A549 (cell line): Measurements from ENCODE around the gene SPEN. TPM values are rescaled to one million over a fixed set of nuclear protein-coding genes. Genes with fewer than 3 reads are reported as not detected.
A peak's percentile ranks its signal among the peaks of the same experiment; 100 is the strongest.
"Not testable (repeated sequence)": the region's sequence is repeated elsewhere in the genome, so short reads cannot be mapped to it uniquely, and the experiment has no call there.

Source experiments
- ATAC-seq, 2 experiments: fragments of 200-7000 bp in 1 of 2; fragments of >200 bp in 1 of 2; cut with Nextera tagmentation in 1 of 2; cut with Tn5 transposase in 1 of 2; 3 replicates each; pipeline versions ENCODE4 v1.8.0 to v1.9.1; 2018 to 2020; ENCODE audit warnings: mild to moderate bottlenecking in 1 of 2, moderate library complexity in 1 of 2
- CTCF ChIA-PET: fragments of 300-600 bp; sonication (Branson Sonifier 250); formaldehyde crosslinking; extraction: SDS; loops from one replicate; lab custom pipeline; 2021; ENCODE audit warnings: antibody characterized with exemption, inconsistent platforms; lab: Yijun Ruan, JAX
- POLR2A ChIA-PET: fragments of 350-600 bp; formaldehyde crosslinking; extraction: SDS; loops from one replicate; lab custom pipeline; 2021; ENCODE audit warnings: antibody characterized with exemption, inconsistent platforms; lab: Yijun Ruan, JAX
- DNase-seq, 2 experiments: peaks; one replicate each; pipeline versions ENCODE4 v3.0.0 to v3.0.0-alpha.2; 2011 to 2016; ENCODE audit warnings: low read depth in 1 of 2, low spot score in 1 of 2
- FAIRE-seq: peaks from 2 replicates; lab custom pipeline; 2011; peaks lifted over from hg19 to GRCh38; lab: Jason Lieb, UNC
- H3K27ac ChIP-seq, 2 experiments: fragments of >200 bp; sonication (Bioruptor Twin); formaldehyde crosslinking; 3 replicates each; pipeline ENCODE4 v1.5.1; 2016 to 2017
- H3K4me1 ChIP-seq: fragments of >200 bp; sonication (Bioruptor Twin); formaldehyde crosslinking; 3 replicates; pipeline ENCODE4 v1.6.1; 2016
- H3K4me2 ChIP-seq: fragments of >200 bp; sonication (Bioruptor Twin); formaldehyde crosslinking; 3 replicates; pipeline ENCODE4 v1.6.1; 2016
- H3K4me3 ChIP-seq: fragments of >200 bp; sonication (Bioruptor Twin); formaldehyde crosslinking; 3 replicates; pipeline ENCODE4 v1.5.1; 2016
- H3K9me3 ChIP-seq: fragments of >200 bp; sonication (Bioruptor Twin); formaldehyde crosslinking; 3 replicates; pipeline ENCODE4 v1.6.1; 2016
- BHLHE40 ChIP-seq: IDR thresholded peaks from 2 replicates; pipeline ENCODE4 v1.6.1; 2012; ENCODE audit warnings: low read depth, low read length, inconsistent platforms
- CBX8 ChIP-seq: fragments of 200-600 bp; sonication (generic); IDR thresholded peaks from 2 replicates; pipeline ENCODE4 v1.6.1; 2016
- CEBPB ChIP-seq, 2 experiments: fragments of >200 bp in 1 of 2; sonication (Bioruptor Twin) in 1 of 2; formaldehyde crosslinking in 1 of 2; IDR thresholded peaks; 2 replicates each; pipeline ENCODE4 v1.6.1; 2012 to 2016
- EHF ChIP-seq: fragments of 250-450 bp; sonication (Bioruptor Pico); IDR thresholded peaks from 2 replicates; pipeline ENCODE4 v1.5.0; 2020; ENCODE audit warnings: mild to moderate bottlenecking
- EP300 ChIP-seq, 2 experiments: fragments of >200 bp; sonication (Bioruptor Twin); formaldehyde crosslinking; IDR thresholded peaks; 2 replicates in 1 of 2; 3 replicates in 1 of 2; pipeline ENCODE4 v1.6.1; 2016 to 2017
- ESRRA ChIP-seq: fragments of 150-350 bp; IDR thresholded peaks from 2 replicates; pipeline ENCODE4 v1.6.1; 2014; ENCODE audit warnings: mild to moderate bottlenecking, low read length, borderline replicate concordance
- FOXS1 ChIP-seq: fragments of 250-450 bp; sonication (Bioruptor Pico); IDR thresholded peaks from 2 replicates; pipeline ENCODE4 v1.5.0; 2020; ENCODE audit warnings: mild to moderate bottlenecking, moderate library complexity
- GATA3 ChIP-seq: IDR thresholded peaks from 2 replicates; pipeline ENCODE4 v1.6.1; 2012; ENCODE audit warnings: borderline replicate concordance
- HEYL ChIP-seq: fragments of 250-450 bp; sonication (Bioruptor Pico); IDR thresholded peaks from 2 replicates; pipeline ENCODE4 v1.8.0; 2021; ENCODE audit warnings: mild to moderate bottlenecking, moderate library complexity
- HOXA7 ChIP-seq: fragments of 250-450 bp; sonication (Bioruptor Pico); IDR thresholded peaks from 2 replicates; pipeline ENCODE4 v1.5.0; 2020; ENCODE audit warnings: mild to moderate bottlenecking, moderate library complexity
- HOXB13 ChIP-seq: fragments of 250-450 bp; sonication (Bioruptor Pico); IDR thresholded peaks from 2 replicates; pipeline ENCODE4 v1.5.0; 2020; ENCODE audit warnings: low read depth, mild to moderate bottlenecking, moderate library complexity
- MYC ChIP-seq: IDR thresholded peaks from 2 replicates; pipeline ENCODE4 v1.6.1; 2012; ENCODE audit warnings: mild to moderate bottlenecking, inconsistent platforms, low read length, improper control_type of control experiment, borderline replicate concordance
- RAD21 ChIP-seq, 2 experiments: fragments of >200 bp in 1 of 2; sonication (Bioruptor Twin) in 1 of 2; formaldehyde crosslinking in 1 of 2; IDR thresholded peaks in 1 of 2; conservative IDR thresholded peaks in 1 of 2; 2 replicates in 1 of 2; 3 replicates in 1 of 2; pipeline ENCODE4 v1.6.1; 2012 to 2018; ENCODE audit warnings: inconsistent platforms in 1 of 2
- RARB ChIP-seq: fragments of 250-450 bp; sonication (Bioruptor Pico); IDR thresholded peaks from 2 replicates; pipeline ENCODE4 v1.8.0; 2021; ENCODE audit warnings: mild to moderate bottlenecking, moderate library complexity
- SMC3 ChIP-seq: fragments of >200 bp; sonication (Bioruptor Twin); formaldehyde crosslinking; IDR thresholded peaks from 3 replicates; pipeline ENCODE4 v1.6.1; 2018; ENCODE audit warnings: inconsistent platforms
- TFCP2L1 ChIP-seq: fragments of 250-450 bp; sonication (Bioruptor Pico); IDR thresholded peaks from 2 replicates; pipeline ENCODE4 v1.5.0; 2021; ENCODE audit warnings: mild to moderate bottlenecking
- TP53 ChIP-seq: fragments of 250-450 bp; sonication (Bioruptor Pico); IDR thresholded peaks from 2 replicates; pipeline ENCODE4 v1.5.0; 2021; ENCODE audit warnings: mild to moderate bottlenecking, moderate library complexity
- ZC3H11A ChIP-seq: fragments of 450-650 bp; IDR thresholded peaks from 2 replicates; pipeline ENCODE4 v1.6.1; 2014; ENCODE audit warnings: antibody characterized with exemption, mild to moderate bottlenecking
- ZFP36 ChIP-seq: fragments of 450-650 bp; IDR thresholded peaks from 2 replicates; pipeline ENCODE4 v1.6.1; 2014; ENCODE audit warnings: borderline replicate concordance; ENCODE audit not compliant: partially characterized antibody
- ZSCAN20 ChIP-seq: fragments of 250-450 bp; sonication (Bioruptor Pico); IDR thresholded peaks from 2 replicates; pipeline ENCODE4 v1.8.0; 2022; ENCODE audit warnings: mild to moderate bottlenecking, moderate library complexity
- WGBS: methylation state at CpG from one replicate; pipeline ENCODE4 v1.1.6; 2017; ENCODE audit errors: missing lambda C conversion rate; 5-methylcytosine and 5-hydroxymethylcytosine counted together
- polyA plus RNA-seq, 4 experiments: library from polyadenylated mRNA; depleted of rRNA in 3 of 4; stranded (reverse); fragments of >200 nt; fragmentation: RNase III in 1 of 4; extraction: RNeasy Plus Mini Kit Qiagen cat#74134 plus additional on column Dnase treatment in 1 of 4; gene quantifications; 2 replicates in 3 of 4; 3 replicates in 1 of 4; pipeline ENCODE4 v1.2.3, GENCODE V29; 2011 to 2017
- TF ChIP-seq, protein P1 (sequence below): fragments of >200 bp; sonication (Bioruptor Twin); formaldehyde crosslinking; IDR thresholded peaks from 2 replicates; pipeline ENCODE4 v1.6.1; 2016
- TF ChIP-seq, protein P2 (sequence below): fragments of 150-350 bp; IDR thresholded peaks from 2 replicates; pipeline ENCODE4 v1.6.1; 2014; ENCODE audit warnings: low read depth, mild to moderate bottlenecking, low read length
- TF ChIP-seq, protein P3 (sequence below): fragments of 250-450 bp; sonication (Bioruptor Pico); IDR thresholded peaks from 2 replicates; pipeline ENCODE4 v1.5.0; 2020; ENCODE audit warnings: low read depth, mild to moderate bottlenecking, moderate library complexity
- TF ChIP-seq, protein P4 (sequence below): fragments of 250-450 bp; sonication (Bioruptor Pico); IDR thresholded peaks from 2 replicates; pipeline ENCODE4 v1.5.0; 2021; ENCODE audit warnings: mild to moderate bottlenecking, moderate library complexity, borderline replicate concordance

Gene SPEN
- polyA plus RNA-seq, 2 of the 4 experiments (the other 2 are of a cell fraction): 7.0 to 15.5 TPM

DNA sequence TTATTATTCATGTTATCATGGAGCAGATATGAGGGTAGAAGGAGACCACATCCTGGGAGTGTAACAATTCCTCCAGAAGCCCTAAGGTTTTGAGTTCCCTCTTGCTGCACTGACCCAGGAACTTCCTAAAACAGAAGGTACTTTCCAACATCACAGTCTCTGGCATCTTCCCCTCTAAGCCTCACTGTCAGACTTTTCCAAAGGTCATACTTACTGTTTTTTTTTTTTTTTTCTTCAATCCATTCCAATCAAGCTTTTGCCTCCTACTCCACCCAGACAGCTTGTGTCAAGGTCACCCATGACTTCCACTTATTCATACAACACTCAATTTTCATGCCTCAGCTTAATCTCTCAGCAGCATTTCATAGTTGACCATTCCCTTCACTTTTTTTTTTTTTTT, 21.7 kb upstream of the SPEN start:
- ATAC-seq: 0 out of 6 replicates have a peak, but pooled peaks of 1 of the 2 experiments have one; percentile 18
- H3K4me3 ChIP-seq: no peak overlapping the region
- H3K4me1 ChIP-seq: no peaks in the 10 kb centered on the region
- ChIA-PET POLR2A (interaction anchor here (0.6 kb wide), 2 partner anchors 176 to 220 kb away, joined by 3 read pairs; no protein-coding TSS in a partner anchor), CTCF (interaction anchor here (3.6 kb wide), 1 partner anchor 34 kb away, joined by 7 read pairs; no protein-coding TSS in a partner anchor)
- H3K4me2 ChIP-seq: no peak overlapping the region
- H3K9me3 ChIP-seq: no peaks in the 10 kb centered on the region
- FAIRE-seq: no peak
- peak overlapping the region in 1 of 2 experiments; percentile 34; a peak in 2 of 6 replicates for H3K27ac ChIP-seq
- TF ChIP-seq EP300 (IDR thresholded peaks at IDR 0.05) (no peak), GATA3 (no peak), MYC (no peak), TFCP2L1 (no peak), EHF (no peak), CBX8 (no peak), RARB (CRISPR knock-in tag) (no peak), SMC3 (no peak), ZSCAN20 (CRISPR knock-in tag) (no peak), FOXS1 (CRISPR knock-in tag) (no peak), HOXA7 (no peak), BHLHE40 (no peak), ZFP36 (no peak), HOXB13 (CRISPR knock-in tag) (no peak), CEBPB (IDR thresholded peaks at IDR 0.05) (no peak), RAD21 (conservative IDR thresholded peaks at IDR 0.05 in 1 of 2, IDR thresholded peaks at IDR 0.05 in 1 of 2) (no peak), ZC3H11A (no peak)
- TF ChIP-seq, protein P1, sequence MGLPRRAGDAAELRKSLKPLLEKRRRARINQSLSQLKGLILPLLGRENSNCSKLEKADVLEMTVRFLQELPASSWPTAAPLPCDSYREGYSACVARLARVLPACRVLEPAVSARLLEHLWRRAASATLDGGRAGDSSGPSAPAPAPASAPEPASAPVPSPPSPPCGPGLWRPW: no peak
- TF ChIP-seq, protein P2, sequence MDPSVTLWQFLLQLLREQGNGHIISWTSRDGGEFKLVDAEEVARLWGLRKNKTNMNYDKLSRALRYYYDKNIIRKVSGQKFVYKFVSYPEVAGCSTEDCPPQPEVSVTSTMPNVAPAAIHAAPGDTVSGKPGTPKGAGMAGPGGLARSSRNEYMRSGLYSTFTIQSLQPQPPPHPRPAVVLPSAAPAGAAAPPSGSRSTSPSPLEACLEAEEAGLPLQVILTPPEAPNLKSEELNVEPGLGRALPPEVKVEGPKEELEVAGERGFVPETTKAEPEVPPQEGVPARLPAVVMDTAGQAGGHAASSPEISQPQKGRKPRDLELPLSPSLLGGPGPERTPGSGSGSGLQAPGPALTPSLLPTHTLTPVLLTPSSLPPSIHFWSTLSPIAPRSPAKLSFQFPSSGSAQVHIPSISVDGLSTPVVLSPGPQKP: no peak
- TF ChIP-seq, protein P3, sequence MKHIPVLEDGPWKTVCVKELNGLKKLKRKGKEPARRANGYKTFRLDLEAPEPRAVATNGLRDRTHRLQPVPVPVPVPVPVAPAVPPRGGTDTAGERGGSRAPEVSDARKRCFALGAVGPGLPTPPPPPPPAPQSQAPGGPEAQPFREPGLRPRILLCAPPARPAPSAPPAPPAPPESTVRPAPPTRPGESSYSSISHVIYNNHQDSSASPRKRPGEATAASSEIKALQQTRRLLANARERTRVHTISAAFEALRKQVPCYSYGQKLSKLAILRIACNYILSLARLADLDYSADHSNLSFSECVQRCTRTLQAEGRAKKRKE: no peak
- no peak for DNase-seq

DNA sequence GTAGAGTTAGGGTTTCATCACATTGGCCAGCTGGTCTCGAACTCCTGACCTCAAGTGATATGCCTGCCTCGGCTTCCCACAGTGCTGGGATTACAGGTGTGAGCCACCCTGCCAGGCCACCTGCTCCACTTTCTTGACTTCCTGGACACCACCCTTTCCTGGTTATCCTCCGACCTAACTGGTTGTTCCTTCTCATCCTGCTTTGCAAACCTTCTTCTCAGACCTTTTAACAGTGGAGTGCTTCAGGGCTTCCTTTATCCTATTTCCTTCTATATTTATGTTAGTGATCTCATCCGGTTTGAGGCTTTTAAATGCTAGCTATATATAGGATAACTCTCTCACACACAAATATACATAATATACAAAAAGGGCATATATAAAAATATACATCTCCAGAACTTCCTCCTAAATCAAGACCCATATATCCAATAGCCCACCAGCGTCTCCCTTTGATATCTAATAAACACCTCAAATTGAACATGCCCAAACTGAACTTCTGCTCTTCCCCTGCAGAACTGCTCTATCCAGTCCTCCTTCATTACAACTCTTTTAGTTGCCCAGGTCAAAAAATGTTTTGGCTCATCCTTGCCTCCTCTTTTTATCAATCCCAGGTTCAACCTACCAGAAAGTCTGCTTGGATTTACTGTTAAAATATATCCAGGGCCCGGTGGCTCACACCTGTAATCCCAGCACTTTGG, 20.5 kb upstream of the SPEN start:
- WGBS: 75% methylated on average over 6 of the region's 6 CpGs
- TF ChIP-seq EP300 (IDR thresholded peaks at IDR 0.05) (no peak), ZC3H11A (no peak), ESRRA (no peak), TP53 (CRISPR knock-in tag) (no peak), HEYL (CRISPR knock-in tag) (no peak)
- TF ChIP-seq, protein P4, sequence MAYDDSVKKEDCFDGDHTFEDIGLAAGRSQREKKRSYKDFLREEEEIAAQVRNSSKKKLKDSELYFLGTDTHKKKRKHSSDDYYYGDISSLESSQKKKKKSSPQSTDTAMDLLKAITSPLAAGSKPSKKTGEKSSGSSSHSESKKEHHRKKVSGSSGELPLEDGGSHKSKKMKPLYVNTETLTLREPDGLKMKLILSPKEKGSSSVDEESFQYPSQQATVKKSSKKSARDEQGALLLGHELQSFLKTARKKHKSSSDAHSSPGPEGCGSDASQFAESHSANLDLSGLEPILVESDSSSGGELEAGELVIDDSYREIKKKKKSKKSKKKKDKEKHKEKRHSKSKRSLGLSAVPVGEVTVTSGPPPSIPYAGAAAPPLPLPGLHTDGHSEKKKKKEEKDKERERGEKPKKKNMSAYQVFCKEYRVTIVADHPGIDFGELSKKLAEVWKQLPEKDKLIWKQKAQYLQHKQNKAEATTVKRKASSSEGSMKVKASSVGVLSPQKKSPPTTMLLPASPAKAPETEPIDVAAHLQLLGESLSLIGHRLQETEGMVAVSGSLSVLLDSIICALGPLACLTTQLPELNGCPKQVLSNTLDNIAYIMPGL (CRISPR knock-in tag): no peak
- Histone ChIP-seq H3K4me2 (no peak overlapping the region), H3K4me3 (no peak overlapping the region), H3K4me1 (peaks cover 5% of the 10 kb centered on the region), H3K27ac (no peak overlapping the region), H3K9me3 (no peaks in the 10 kb centered on the region)
- no peak for FAIRE-seq
- ATAC-seq: no peak
- ChIA-PET POLR2A (no interaction called here), CTCF (interaction anchor here (1.2 kb wide), 1 partner anchor 11 kb away, joined by 4 read pairs; no protein-coding TSS in a partner anchor)
- DNase-seq: no peak

DNA sequence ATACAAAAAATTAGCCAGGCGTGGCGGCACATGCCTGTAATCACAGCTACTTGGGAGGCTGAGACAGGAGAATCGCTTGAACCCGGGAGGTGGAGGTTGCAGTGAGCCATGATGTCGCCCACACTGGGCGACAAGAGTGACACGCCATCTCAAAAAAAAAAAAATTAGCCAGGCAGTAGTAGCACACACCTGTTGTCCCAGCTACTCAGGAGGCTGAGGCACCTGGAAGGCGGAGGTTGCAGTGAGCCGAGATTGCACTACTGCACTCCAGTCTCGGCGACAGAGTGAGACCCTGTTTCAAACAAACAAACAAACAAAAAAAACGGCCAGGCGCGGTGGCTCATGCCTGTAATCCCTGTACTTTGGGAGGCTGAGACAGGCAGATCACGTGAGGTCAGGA, 19.9 kb upstream of the SPEN start:
- ATAC-seq, H3K4me2 ChIP-seq, POLR2A ChIA-PET, H3K27ac ChIP-seq, H3K4me3 ChIP-seq, H3K9me3 ChIP-seq, FAIRE-seq, DNase-seq: not testable (repeated sequence)
- CTCF ChIA-PET: interaction anchor here (0.6 to 1.2 kb wide), 3 partner anchors 12 to 60 kb away, joined by 3 to 4 read pairs (median 3); no protein-coding TSS in a partner anchor
- peaks cover 11% of the 10 kb centered on the region for H3K4me1 ChIP-seq
- WGBS: 77% methylated on average over 15 of the region's 15 CpGs

DNA sequence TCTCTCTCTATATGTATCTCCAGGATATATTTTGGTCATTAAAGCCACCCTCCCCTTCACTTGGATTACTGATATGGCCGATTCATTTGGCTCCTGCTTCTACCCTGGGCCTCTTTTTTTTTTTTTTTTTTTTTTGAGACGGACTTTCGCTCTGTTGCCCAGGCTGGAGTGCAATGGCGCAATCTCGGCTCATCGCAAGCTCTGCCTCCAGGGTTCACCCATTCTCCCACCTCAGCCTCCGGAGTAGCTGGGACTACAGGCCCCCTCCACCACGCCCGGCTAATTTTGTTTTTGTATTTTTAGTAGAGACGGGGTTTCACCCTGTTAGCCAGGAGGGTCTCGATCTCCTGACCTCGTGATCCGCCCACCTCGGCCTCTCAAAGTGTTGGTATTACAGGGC, 18.6 kb upstream of the SPEN start:
- H3K27ac ChIP-seq, POLR2A ChIA-PET, H3K4me2 ChIP-seq, ATAC-seq, DNase-seq, H3K4me3 ChIP-seq, FAIRE-seq, H3K9me3 ChIP-seq: not testable (repeated sequence)
- CTCF ChIA-PET: interaction anchor here (2.6 kb wide), 1 partner anchor 13 kb away, joined by 15 read pairs; no protein-coding TSS in a partner anchor
- WGBS: 89% methylated on average over 13 of the region's 14 CpGs
- peaks cover 15% of the 10 kb centered on the region for H3K4me1 ChIP-seq
